ENCODE measurements around the gene GMNC. TPM values are rescaled to one million over a fixed set of nuclear protein-coding genes. Genes with fewer than 3 reads are reported as not detected.

The GMNC gene
- total and polyA plus RNA-seq, 4 donors: 1.7 to 2.6 (median 2.4) TPM

GRCh38 chr3:190849607-190850006 lies 12.9 kb downstream of the GMNC start:
- 97% methylated on average over 1 of the region's 1 CpG for WGBS
- Histone ChIP-seq H3K4me3 (ENCODE audit: low read depth in 1 of 3, low read length in 3 of 3) (no peak overlapping the region), H3K36me3 (ENCODE audit: control insufficient read depth in 4 of 4, insufficient read depth in 3 of 4, low read depth in 1 of 4, low read length in 3 of 4) (peaks cover 0 to under 1% (median 0%) of the 10 kb centered on the region in 4 donors), H3K4me1 (ENCODE audit: control insufficient read depth in 4 of 4, insufficient read depth in 4 of 4, low read length in 3 of 4) (peaks cover 0 to 4% (median 0%) of the 10 kb centered on the region in 4 donors), H3K9ac (ENCODE audit: low read depth in 1 of 2, low read length in 2 of 2) (no peak overlapping the region), H3K27ac (ENCODE audit: low read depth in 1 of 2, low read length in 2 of 2) (no peak overlapping the region), H3K9me3 (ENCODE audit: control insufficient read depth in 4 of 4, low read length in 3 of 4) (no peaks in the 10 kb centered on the region), H3K27me3 (ENCODE audit: control insufficient read depth in 4 of 4, insufficient read depth in 4 of 4, low read length in 3 of 4) (no peaks in the 10 kb centered on the region)
- no peak for TF ChIP-seq TAF1 (conservative IDR thresholded peaks at IDR 0.05)
- TF ChIP-seq NR2F2 (IDR thresholded peaks at IDR 0.05): no peak
- no peak for TF ChIP-seq RXRA (IDR thresholded peaks at IDR 0.05)
- TF ChIP-seq ZBTB33 (IDR thresholded peaks at IDR 0.05): no peak
- TF ChIP-seq GABPA (IDR thresholded peaks at IDR 0.05 in 1 of 2, conservative IDR thresholded peaks at IDR 0.05 in 1 of 2): no peak
- TF ChIP-seq HNF4G (IDR thresholded peaks at IDR 0.05): no peak
- no peak for TF ChIP-seq EGR1 (IDR thresholded peaks at IDR 0.05; ENCODE audit: low read depth in 2 of 2)
- TF ChIP-seq HNF4A (conservative IDR thresholded peaks at IDR 0.05): no peak
- TF ChIP-seq ATF3 (IDR thresholded peaks at IDR 0.05): no peak
- TF ChIP-seq FOXA1 (IDR thresholded peaks at IDR 0.05): no peak
- TF ChIP-seq SP1 (IDR thresholded peaks at IDR 0.05): no peak
- no peak for DNase-seq (ENCODE audit: low spot score)

GRCh38 chr3:190848870-190849269 lies 13.6 kb downstream of the GMNC start:
- Histone ChIP-seq H3K4me1 (ENCODE audit: control insufficient read depth in 4 of 4, insufficient read depth in 4 of 4, low read length in 3 of 4) (peaks cover 0 to 4% (median 0%) of the 10 kb centered on the region in 4 donors), H3K9me3 (ENCODE audit: control insufficient read depth in 4 of 4, low read length in 3 of 4) (no peaks in the 10 kb centered on the region), H3K27ac (ENCODE audit: low read depth in 1 of 2, low read length in 2 of 2) (no peak overlapping the region), H3K27me3 (ENCODE audit: control insufficient read depth in 4 of 4, insufficient read depth in 4 of 4, low read length in 3 of 4) (no peaks in the 10 kb centered on the region), H3K9ac (ENCODE audit: low read depth in 1 of 2, low read length in 2 of 2) (no peak overlapping the region), H3K4me3 (ENCODE audit: low read depth in 1 of 3, low read length in 3 of 3) (no peak overlapping the region), H3K36me3 (ENCODE audit: control insufficient read depth in 4 of 4, insufficient read depth in 3 of 4, low read depth in 1 of 4, low read length in 3 of 4) (no peaks in the 10 kb centered on the region)
- 78% methylated on average over 3 of the region's 3 CpGs for WGBS
- no peak for DNase-seq (ENCODE audit: low spot score)
- TF ChIP-seq MAX (IDR thresholded peaks at IDR 0.05): no peak
- no peak for TF ChIP-seq ZBTB33 (IDR thresholded peaks at IDR 0.05)
- TF ChIP-seq JUND (IDR thresholded peaks at IDR 0.05): no peak
- no peak for TF ChIP-seq REST (IDR thresholded peaks at IDR 0.05)
- TF ChIP-seq NR2F2 (IDR thresholded peaks at IDR 0.05): no peak
- TF ChIP-seq CTCF (IDR thresholded peaks at IDR 0.05; ENCODE audit: low read depth, low read length, missing input control): no peak
- TF ChIP-seq YY1 (IDR thresholded peaks at IDR 0.05): no peak
- TF ChIP-seq HNF4G (IDR thresholded peaks at IDR 0.05): no peak
- TF ChIP-seq ATF3 (IDR thresholded peaks at IDR 0.05): no peak
- TF ChIP-seq SP1 (IDR thresholded peaks at IDR 0.05): no peak
- TF ChIP-seq FOXA1 (IDR thresholded peaks at IDR 0.05): no peak

Measured in liver (tissue), 9 donors.